D341Med (cell line): ENCODE data around the gene CNTNAP5.

Experiments
- DNase-seq: peaks from one replicate; pipeline ENCODE4 v3.0.0; 2012; ENCODE audit warnings: low spot score

The CNTNAP5 gene

DNA sequence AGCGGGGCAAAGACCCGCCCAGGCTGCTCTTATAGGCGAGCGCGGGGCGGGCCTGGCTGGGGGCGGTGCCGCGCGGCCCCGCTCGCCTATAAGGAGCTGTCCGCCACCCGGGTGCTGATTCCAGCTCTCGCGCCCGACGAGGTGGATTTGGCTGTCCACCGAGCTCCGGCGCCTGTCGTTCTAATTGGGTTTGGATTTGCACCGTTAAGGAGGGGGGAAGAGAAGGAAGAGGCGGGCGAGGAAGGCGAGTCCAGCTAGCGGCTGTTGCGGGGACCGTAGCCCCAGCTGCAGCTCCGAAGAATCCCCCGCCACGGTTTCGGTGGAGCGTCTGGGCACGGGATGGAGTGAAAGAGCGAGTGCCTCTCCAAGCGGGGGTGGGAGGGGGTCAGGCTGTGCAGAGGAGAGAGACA is at the start of gene CNTNAP5:
CNTNAP5 (plus strand) TSS at position 117 of the 410 bp plus-strand sequence. CDS start 364 bp downstream, outside the sequence.
- peak; percentile 85 for DNase-seq

DNA sequence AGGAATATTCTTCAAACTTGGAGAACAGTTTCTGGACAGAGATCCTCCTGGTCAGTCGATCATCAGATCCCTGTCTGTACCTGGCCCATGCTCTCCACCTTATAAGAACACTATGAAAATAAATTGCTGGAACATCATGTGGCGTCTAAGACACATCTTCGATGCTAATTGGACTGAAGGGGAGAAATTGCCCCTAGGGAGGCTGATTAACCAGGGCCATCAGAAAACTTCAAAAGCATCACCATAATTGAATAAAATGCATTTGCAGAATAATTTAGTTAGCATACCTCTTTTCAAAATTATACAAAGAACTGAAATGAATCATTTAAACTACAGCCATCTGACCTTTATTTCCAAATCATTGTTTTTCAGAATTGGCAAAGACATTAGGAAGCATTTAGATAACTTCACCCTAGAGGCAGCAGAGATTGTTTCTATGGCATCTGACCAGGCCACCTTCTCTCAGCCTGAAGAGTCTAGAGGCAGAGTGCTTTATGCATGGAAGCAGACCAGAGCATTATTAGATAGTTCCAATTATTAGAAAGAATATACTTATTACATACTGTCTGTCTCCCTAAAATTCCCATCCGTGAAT is 48.9 kb upstream of the CNTNAP5 start:
- DNase-seq, result no peak

DNA sequence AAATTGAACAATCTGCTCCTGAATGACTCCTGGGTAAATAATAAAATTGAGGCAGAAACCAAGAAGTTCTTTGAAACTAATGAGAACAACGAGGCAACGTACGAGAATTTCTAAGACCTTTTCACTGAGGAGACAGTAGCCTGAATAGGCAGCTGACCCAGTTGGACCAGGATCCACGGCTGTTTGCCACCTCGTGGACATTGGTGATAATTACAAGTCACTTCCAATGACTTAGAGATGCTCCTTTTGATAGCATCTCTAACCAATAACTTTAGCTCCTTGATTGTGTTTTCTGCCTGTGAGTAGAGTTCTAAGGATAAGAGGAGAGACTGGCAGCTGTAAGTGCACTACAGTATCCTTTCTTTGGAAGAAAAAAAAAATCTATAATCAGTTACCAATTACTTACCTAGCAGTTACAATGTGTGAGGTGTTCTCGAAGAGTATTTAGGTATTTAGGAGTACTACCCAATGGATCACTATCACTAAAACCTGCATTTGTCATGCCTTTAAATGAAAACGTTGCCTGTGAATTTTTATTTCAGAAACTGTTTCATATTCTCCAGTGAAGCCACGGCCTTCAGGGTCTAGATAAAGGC is 31.3 kb upstream of the CNTNAP5 start:
- DNase-seq, result peak; percentile 58

DNA sequence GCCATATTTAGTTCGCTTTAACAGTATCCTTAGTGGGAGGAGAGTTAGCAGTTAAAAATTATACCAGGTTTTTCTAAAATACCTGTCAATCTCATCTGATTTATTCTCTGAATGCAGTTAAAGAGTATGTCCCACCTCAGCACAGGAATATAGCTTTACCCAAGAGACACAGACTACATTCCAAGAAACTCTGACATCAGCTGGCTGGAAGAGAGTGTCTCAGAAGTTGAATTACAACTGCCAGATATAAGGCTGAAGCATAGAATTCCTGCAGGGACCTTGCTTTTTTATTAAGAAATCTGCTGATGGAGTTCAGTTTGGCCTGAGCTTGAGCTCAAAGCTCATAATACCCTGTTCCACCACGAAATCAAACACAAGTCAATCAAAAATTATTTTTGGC is 25.4 kb upstream of the CNTNAP5 start:
- DNase-seq, result no peak

DNA sequence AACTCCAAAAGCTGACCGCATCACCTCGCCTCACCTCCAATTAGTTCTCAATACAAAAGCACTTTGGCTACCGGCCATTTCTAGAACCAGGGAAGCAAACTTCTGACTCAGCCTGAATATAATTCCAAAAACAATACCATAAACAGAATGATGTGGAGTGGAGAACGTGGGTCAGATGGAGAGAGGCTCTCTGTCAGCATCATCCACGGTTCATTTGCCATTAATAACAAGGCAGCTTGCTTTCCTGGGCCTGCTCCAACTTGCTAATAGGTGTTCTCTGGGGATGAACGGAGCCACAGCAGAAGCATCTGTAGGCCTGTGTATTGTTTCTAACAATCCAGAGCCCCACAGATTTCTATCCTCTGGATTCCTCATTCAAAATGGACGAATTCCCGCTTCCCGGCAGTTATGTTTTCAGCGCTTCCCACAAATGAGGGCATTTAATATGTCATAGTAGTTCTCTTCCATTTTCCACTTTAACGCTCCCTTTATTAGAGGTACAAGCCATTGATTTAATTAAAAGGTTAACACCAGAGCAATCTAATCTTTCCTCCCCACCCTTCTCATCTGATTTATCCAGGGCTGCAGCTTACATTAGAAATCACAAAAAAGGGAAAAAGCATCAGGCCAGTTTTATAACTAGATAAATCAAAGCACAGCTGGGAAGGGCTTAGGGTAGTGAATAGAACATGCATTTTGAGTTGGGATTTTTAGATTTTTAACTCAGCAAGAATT is 23.2 kb upstream of the CNTNAP5 start:
- DNase-seq, result peak; percentile 68

DNA sequence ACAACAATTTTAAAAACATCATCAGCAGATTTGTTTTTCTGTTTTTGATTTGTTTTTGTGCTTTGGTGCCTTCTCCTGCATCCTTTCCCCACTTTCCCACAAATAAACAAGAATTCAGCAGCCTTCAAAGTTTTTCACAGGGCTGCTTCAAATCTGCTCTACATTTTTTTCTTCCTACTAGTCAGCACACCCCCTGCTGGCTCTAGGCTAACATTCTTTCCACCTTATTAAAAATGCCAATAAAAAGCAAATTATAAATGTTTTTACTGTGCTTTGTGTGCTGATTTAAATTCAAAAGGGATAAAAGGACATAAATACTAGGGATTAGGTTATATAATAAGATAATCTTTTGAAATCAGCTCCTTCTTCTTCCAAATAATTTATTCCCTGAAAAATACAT is 6.2 kb upstream of the CNTNAP5 start:
- peak; percentile 23 for DNase-seq

DNA sequence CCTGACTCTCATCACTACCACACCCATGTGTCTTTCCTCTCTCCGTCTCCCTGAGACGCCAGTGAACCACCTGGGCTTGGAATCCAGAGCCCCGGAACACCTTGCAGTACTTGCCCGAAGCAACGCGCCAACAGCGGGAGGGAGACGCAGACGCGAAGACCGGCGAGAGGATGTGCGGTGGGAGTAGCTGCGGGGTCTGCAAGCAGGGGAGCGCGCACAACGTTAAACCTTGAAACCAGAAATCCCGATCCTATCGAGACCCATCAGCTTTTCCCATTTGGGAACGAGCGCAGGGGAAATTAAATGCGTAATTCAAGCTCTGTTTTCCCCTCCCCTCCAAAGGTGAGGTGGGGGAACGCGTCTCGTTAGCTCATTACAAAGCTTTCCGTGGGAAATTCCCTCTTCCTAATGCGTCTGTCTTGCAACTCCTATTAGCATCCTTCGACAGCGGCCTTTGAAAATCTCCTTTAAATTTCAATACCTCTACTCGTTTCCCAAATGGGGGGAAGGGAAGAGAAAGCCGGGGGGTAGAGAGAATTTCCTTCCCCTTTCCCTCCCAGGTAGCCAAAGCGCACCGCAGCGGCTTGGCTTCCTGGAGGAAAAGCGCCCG is 421 bp upstream of the CNTNAP5 start:
- DNase-seq, result peak; percentile 34

DNA sequence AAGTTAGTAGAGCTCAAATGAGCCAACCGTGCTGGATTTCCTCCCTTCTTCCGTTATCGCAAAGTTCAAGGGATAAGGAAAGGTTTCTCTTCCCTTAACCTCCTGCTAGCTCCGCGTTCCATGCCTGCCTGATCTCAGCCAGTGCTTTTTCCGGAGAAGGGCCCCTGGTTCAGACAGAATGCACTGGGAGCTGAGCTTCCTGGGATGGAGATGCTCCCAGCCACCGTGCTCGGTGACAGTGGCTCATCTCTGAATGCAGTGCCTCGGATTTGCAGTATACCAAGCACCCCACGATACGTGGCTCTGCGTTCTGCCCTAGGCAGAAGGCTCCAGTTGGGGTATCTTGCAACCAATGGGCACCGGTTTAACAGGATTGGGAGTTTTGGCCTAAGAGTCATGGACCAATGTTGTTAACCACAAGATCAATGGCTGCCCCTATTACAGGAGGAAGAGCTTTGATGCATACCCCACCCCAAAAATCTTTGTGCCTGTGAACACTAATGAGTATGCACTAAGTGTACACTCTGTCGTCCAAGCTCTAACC is 876 bp downstream of the CNTNAP5 start:
- DNase-seq, result peak; percentile 33

DNA sequence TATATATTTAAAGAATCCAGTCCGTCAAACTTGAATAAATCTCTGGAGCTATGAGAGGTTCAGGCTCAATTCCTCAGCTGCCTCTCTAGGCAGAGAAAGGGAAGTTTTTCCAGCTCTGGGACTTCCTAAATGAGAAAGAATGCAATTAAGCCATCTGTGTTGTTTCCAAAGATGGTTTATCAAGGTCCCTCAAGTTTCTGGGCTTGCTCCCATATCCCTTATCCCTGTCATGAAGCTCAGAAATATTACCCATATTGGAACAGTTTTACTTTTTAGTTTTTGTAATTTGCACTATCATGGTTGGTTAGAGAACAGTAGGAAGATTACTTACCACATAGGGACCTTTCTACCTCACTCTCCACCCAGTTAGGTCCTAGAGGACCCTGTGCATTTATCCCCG is 1.4 kb downstream of the CNTNAP5 start:
- no peak for DNase-seq

DNA sequence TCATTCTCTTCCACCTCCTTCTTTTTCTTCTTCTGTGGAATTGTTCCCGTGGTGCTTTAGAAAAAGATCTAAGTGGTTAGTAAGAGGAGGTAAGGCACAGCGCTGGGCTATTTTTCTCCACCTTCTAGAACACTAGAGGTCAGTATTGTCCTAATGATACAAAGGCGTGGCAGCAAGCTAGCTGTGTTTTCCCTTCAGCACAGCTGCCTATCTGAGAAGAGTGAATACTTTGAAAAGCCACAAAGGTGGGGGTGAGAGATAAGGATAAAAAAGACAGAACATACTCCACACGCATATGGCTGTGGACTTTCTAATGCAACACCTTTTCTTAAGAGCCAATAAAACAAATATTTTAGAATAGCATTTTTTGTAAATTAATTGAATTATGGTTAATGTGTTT is 2.1 kb downstream of the CNTNAP5 start:
- peak; percentile 63 for DNase-seq

DNA sequence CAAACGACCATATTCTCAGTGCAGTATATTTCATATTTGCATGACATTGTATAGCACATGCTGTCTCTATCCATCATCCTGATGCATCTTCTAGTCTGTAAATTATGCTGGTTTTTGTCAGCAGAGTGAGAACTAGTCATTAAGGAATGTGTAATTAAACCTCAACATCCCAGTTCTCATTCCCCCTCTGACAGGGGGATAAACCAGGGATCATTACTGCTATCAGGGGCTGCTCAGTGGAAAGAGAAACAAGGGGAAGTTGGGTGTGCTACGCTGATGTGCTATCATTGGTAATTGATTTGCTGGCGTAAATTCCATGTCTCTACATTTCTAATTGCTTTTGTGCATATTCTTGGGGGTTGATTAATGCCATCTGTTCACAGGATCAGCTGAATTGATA is 7.7 kb downstream of the CNTNAP5 start:
- DNase-seq, result no peak

DNA sequence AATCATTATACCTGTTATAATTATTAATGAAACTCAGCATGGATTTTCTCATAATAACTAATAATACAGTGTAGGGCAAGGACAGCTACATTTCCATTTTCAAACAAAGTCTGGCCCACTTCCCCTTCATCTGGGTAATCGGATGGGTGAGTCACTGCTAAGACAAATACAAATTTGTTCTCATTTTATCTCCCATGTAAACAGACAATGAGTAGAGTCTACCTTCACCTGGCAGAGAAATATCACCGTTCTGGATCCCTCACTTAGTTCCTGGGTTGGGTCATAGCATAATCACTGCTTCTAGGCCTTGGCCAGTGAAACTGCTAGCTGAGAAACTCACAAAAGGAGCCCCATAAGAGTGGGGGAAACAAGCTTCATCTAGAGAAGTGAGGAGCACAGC is 9.2 kb downstream of the CNTNAP5 start:
- no peak for DNase-seq

DNA sequence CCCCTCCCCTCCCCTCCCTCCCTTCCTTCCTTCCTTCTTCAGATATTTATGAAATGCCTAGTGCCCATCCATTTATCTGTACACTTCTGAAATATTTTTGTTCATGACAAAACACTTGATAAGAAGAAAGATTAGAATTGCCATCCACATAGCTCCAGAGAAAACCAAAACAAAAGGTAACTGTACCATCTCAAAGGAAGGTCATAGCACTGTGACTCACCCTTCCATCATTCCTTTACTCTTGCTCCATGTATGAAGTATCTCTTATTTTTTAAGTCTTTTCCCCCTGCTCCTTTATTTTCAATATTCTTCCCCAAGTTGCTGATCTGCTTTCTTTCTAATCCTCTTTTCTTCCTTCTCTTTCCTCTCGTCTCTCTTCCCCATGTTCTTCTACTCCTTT is 9.9 kb downstream of the CNTNAP5 start:
- DNase-seq, result no peak

DNA sequence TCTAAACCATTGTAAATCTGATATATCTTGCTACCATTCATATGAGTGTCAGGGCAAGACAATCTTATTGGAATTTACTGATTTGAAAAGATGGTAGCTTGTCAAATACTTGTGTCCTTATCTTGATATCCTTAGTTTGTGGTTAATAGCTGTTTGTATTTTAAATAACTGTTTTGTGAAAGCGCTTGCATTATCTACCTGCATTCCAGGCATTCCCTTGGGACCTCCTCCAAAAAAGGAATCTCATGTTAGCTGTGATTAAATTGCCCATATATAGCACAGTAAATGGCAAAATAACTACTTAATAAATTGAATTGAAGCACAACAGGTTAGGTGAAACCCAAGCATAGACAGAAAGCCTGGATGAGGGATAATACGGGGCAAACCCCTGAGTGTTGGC is 13.9 kb downstream of the CNTNAP5 start:
- DNase-seq, result no peak

DNA sequence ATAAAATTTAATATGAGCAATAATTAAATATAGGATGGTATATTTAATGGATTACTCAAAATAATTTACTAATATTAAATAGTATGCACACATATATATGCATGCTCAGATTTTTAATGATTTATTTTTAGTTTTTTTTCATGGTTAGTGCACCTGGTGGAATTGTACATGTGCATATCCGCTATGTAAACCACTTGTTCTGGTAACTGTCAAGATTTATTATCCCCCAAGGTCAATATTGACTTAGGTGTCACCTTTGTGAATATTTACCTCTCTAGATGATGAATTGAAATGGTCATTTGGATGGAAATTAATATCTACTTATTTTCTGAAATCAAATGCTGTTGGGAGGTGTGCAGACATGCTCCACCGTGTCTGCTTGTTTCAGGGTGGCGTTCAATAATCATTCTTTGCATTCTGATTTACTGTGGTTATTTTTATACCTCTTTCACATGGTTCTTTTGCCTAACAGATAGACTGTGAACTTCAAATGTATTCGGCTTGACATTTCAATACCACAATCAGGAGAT is 14.7 kb downstream of the CNTNAP5 start:
- DNase-seq, result no peak

DNA sequence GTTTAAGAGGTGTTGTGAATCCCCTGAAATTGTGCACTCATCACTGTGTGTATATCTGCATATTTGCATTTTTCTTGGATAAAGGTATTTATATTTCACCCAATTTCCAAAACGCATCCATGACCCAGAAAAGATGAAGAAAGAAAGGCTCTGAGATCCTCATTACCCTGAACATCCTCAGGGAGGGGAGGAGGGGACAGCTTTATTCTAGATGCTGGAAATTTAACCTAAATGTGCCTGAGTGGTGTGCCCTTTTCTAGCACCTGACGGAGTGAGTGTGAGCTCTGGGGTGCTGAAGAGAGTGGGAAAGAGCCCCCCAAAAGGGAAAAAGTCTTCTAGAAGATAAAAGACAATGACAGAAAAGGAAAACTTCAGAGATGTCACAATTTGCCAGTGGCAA is 20.8 kb downstream of the CNTNAP5 start:
- no peak for DNase-seq

DNA sequence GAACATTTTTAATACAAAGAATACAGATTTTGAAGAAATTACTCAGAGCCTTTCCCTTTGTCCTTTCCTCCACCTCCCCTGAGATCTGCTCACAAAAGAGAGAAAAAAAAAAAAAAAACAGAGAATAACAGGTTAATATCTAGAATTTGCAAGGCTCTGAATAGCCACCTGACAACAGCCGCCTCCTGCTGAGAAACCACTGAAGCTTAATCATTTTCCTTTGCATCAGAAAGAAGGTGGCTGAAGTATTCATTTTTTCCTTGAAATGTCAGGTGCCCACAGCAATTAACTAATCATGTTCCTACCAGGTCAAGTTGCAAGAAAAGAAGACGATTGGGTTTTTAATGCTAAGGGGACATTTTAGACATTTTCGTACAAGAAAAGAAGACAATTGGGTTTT is 21.2 kb downstream of the CNTNAP5 start:
- no peak for DNase-seq

DNA sequence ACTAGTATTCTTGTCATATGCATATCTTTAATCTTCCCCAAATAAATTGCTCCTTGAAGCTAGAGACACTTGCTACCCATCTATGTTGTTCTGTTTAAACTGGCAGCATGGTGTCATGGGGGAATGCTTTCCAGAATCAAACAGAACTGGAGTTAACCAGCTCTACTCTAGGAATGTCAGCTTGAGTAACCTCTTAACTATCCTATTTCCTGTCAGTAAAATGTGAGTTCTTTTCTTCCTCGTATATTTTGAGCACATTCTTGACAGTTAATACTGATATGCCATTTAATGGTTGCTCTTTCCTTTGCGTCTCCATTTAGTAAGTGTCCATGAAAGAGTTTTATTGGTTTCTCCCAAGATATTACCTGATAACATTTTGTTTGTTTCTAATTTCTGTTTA is 23.0 kb downstream of the CNTNAP5 start:
- DNase-seq, result no peak

DNA sequence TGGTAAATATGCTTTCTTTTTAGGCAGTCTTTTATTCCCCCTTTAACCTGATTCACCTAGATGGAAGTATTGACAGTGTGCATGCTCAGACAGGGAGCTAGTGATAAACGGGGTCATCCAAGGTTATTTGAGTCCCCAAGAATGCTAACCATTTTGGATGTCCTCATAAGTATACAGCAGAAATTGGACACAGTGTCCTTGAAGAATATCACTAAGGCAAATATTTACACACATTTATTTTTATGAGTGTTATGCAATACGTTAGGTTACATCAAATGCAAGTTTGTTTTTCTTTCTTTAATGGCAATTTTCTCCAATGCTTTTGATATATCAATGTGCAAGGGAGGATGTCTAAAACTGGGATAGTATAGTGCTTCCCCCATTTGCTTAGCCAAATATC is 23.6 kb downstream of the CNTNAP5 start:
- no peak for DNase-seq

DNA sequence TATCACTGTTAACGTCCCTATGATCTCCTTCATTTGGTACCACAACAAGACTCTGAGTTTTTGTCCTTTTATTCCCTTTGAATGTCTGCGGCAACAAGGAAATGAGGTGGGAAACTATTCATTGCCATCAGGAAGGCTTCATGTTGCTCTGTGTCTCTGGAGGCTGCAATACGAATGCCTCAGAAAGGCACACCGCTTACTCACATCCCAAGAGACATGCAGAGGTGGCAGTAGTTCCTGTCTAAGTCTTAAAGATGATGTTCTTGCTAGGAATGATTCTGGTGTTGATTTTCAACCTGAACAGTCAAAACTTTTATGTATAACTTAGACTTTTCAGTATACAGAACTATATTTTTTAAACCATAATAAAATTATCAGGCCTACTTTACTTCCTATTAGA is 24.0 kb downstream of the CNTNAP5 start:
- no peak for DNase-seq

DNA sequence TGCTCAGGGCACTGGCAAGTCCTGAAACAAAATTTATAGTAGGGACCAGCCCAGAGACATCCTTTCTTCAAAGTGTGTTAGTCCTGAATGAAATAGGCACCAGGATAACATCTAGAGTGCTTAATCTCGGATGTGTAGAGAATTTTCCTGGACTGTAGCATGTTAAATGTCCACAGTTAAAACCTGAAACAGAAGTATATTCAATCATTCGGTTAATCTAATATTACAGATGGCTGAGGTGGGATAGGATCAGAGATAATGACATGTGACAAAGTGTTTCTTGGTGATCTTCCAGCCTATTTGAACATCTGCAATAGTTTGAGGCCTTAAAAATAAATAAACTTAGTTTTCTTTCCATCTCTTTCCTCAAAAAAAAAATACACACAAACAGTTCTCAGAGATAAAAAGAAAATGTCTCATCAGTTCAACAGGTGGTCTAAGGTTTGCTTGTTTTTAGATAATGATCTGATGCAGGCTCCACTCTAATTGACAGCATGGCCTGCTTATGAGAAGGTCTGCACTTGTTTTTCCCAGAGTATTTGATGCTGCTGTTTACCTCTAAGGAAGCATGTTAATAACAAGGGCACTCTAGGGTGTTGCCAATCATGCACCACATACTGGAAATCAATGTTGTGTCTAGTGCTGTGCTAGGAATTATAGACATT is 25.9 kb downstream of the CNTNAP5 start:
- no peak for DNase-seq

DNA sequence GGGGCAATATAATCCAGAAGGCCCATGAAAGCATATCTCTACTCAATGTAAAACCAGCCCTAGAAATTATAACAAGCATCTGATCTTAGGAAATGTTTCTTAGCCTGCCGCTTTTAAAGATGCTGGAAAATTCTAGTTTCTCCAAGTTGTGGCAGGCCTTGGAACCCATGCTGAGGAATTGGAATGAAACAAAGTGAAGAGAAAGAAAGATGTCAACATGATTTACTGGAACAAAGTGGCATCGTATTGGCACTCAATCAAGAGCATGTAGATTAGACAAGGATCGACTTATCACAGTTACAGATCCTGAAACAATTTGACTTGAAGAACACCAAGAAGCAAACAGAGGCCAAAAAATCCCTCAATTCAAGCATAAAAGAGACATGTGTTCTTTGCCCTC is 28.7 kb downstream of the CNTNAP5 start:
- DNase-seq, result no peak
